Hepatocyte (in vitro differentiated cells): Measurements from ENCODE around the gene BEAN1. TPM values are rescaled to one million over a fixed set of nuclear protein-coding genes. Genes with fewer than 3 reads are reported as not detected.
A peak's percentile ranks its signal among the peaks of the same experiment; 100 is the strongest.

Experiments
- DNase-seq: peaks from one replicate; pipeline ENCODE4 v3.0.0-alpha.2; 2016; ENCODE audit warnings: low spot score
- H2AFZ ChIP-seq: fragments of 200-600 bp; sonication (generic); 2 replicates; pipeline ENCODE4 v1.6.0; 2016; ENCODE audit warnings: antibody characterized with exemption, mild to moderate bottlenecking
- H3K27ac ChIP-seq: fragments of 200-600 bp; sonication (generic); 2 replicates; pipeline ENCODE4 v1.5.1; 2016; ENCODE audit warnings: mild to moderate bottlenecking
- H3K27me3 ChIP-seq: fragments of 200-600 bp; sonication (generic); 2 replicates; pipeline ENCODE4 v1.6.1; 2016
- H3K36me3 ChIP-seq: fragments of 200-600 bp; sonication (generic); replicated peaks from 2 replicates; pipeline ENCODE4 v1.5.1; 2016; ENCODE audit warnings: low read depth; ENCODE audit not compliant: insufficient read depth
- H3K4me1 ChIP-seq: fragments of 200-600 bp; sonication (generic); 2 replicates; pipeline ENCODE4 v1.5.1; 2016; ENCODE audit warnings: mild to moderate bottlenecking, moderate library complexity; ENCODE audit not compliant: insufficient read depth
- H3K4me2 ChIP-seq: fragments of 200-600 bp; sonication (generic); 2 replicates; pipeline ENCODE4 v1.6.0; 2016
- H3K4me3 ChIP-seq: fragments of 200-600 bp; sonication (generic); 2 replicates; pipeline ENCODE4 v1.5.1; 2016; ENCODE audit warnings: mild to moderate bottlenecking
- H3K79me2 ChIP-seq: fragments of 200-600 bp; sonication (generic); 2 replicates; pipeline ENCODE4 v1.6.0; 2017; ENCODE audit warnings: mild to moderate bottlenecking
- H3K9me2 ChIP-seq: fragments of 200-600 bp; sonication (generic); replicated peaks from 2 replicates; pipeline ENCODE4 v1.6.0; 2017; ENCODE audit warnings: mild to moderate bottlenecking; ENCODE audit not compliant: insufficient read depth
- H3K9me3 ChIP-seq: fragments of 200-600 bp; sonication (generic); 2 replicates; pipeline ENCODE4 v1.5.1; 2016; ENCODE audit warnings: low read depth, mild to moderate bottlenecking
- H4K20me1 ChIP-seq: fragments of 200-600 bp; sonication (generic); 2 replicates; pipeline ENCODE4 v1.6.0; 2016; ENCODE audit warnings: mild to moderate bottlenecking; ENCODE audit not compliant: insufficient read depth, poor library complexity, severe bottlenecking
- EZH2 ChIP-seq: fragments of 200-600 bp; sonication (generic); IDR thresholded peaks from 2 replicates; pipeline ENCODE4 v1.6.1; 2016; ENCODE audit warnings: antibody characterized with exemption, mild to moderate bottlenecking, borderline replicate concordance
- EZH2phosphoT487 ChIP-seq: fragments of 200-600 bp; sonication (generic); IDR thresholded peaks from one replicate; pipeline ENCODE4 v1.6.1; 2018; ENCODE audit warnings: antibody characterized with exemption, mild to moderate bottlenecking, low read depth, moderate library complexity; ENCODE audit not compliant: unreplicated experiment, severe bottlenecking
- WGBS: methylation state at CpG from one replicate; pipeline ENCODE4 v1.1.6; 2016; ENCODE audit warnings: low lambda C conversion rate; ENCODE audit errors: missing lambda C conversion rate; 5-methylcytosine and 5-hydroxymethylcytosine counted together
- polyA plus RNA-seq: library from polyadenylated mRNA; unstranded; fragments of >200 nt; fragmentation: Nextera tagmentation; extraction: Ambion mirVana; gene quantifications from 2 replicates; pipeline ENCODE4 v1.2.1, GENCODE V29; 2016
- total RNA-seq: library from RNA; depleted of rRNA; stranded (reverse); fragments of >200 nt; gene quantifications from 2 replicates; pipeline ENCODE4 v1.2.3, GENCODE V29; 2014
- TF ChIP-seq, protein P1 (sequence below): fragments of 200-600 bp; sonication (generic); IDR thresholded peaks from 2 replicates; pipeline ENCODE4 v1.5.1; 2016; ENCODE audit warnings: antibody characterized with exemption, mild to moderate bottlenecking; ENCODE audit not compliant: poor library complexity

Gene BEAN1
- total and polyA plus RNA-seq, 2 experiments from 2014 or later = 0.63 to 1.8 TPM

DNA sequence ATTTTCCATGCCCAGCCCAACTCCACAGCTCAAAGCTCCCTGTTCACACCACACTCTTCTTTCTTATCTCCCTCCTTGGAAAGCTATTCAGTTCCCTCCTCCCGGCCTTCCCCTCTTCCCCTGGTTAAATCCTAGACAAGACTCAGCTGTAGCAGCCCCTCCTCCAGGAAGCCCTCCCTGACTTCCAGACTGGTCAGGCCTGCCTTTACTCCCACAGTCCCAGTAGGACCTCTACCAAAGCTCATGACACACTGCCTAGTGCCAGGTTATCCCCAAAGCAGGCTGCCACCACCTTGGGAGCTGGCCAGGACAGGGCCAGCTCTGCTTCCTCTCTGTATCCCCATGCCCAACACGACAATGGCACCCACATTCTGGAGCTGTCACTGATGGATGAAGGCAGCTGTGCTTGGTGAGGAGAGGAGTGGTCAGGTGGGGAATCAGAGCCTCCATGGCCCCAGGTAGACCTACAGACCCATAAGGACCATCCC lies 50.0 kb downstream of the BEAN1 start:
- Histone ChIP-seq H2AFZ (no peak overlapping the region), H3K9me2 (no peaks in the 10 kb centered on the region), H3K4me2 (no peak overlapping the region), H3K36me3 (no peaks in the 10 kb centered on the region), H3K4me1 (no peaks in the 10 kb centered on the region), H3K27me3 (no peaks in the 10 kb centered on the region), H4K20me1 (no peaks in the 10 kb centered on the region), H3K27ac (no peak overlapping the region), H3K79me2 (no peaks in the 10 kb centered on the region), H3K9me3 (no peaks in the 10 kb centered on the region), H3K4me3 (no peak overlapping the region)
- no peak for TF ChIP-seq EZH2
- TF ChIP-seq EZH2phosphoT487 = no peak
- TF ChIP-seq, protein P1, sequence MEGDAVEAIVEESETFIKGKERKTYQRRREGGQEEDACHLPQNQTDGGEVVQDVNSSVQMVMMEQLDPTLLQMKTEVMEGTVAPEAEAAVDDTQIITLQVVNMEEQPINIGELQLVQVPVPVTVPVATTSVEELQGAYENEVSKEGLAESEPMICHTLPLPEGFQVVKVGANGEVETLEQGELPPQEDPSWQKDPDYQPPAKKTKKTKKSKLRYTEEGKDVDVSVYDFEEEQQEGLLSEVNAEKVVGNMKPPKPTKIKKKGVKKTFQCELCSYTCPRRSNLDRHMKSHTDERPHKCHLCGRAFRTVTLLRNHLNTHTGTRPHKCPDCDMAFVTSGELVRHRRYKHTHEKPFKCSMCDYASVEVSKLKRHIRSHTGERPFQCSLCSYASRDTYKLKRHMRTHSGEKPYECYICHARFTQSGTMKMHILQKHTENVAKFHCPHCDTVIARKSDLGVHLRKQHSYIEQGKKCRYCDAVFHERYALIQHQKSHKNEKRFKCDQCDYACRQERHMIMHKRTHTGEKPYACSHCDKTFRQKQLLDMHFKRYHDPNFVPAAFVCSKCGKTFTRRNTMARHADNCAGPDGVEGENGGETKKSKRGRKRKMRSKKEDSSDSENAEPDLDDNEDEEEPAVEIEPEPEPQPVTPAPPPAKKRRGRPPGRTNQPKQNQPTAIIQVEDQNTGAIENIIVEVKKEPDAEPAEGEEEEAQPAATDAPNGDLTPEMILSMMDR = no peak
- 59% methylated on average over 2 of the region's 2 CpGs for WGBS
- DNase-seq = no peak

DNA sequence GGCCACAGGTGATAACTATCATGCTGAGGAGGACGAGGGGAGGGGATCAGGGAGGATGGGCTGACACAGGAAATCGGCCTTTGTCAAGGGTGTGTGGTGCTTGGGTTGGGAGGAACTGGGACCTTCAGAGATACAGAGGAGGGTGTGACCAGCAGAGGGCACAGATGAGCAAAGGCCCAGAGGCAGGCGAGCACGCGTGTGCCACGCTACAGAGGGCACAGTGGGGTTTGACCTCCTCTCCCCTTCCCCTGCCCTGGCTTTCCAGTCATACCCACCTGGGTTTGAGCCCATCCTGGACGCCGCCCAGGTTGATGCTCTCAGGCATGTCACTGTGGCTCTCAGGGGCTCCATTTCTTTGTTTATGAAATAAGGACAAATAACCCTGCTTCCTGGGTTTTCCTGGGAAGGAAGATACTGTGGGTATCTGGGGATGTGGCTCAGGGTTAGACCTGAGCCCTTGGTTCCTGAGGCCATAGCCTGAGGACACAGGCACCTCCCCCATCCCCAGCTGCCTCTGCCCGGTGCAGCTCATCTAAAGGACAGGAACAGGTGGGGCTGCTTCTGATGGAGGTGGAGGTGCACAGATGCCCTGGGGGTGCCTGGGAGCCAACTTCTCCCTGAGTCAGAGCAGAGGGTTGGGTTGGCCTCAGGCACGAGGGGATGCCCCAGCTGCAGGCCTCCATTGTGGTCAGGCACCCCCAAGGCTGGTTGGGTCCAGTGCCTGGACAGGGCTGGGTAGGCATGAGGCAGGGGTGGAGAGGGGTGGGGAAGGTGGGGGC lies 51.8 kb downstream of the BEAN1 start:
- no peak overlapping the region for H3K4me2 ChIP-seq

DNA sequence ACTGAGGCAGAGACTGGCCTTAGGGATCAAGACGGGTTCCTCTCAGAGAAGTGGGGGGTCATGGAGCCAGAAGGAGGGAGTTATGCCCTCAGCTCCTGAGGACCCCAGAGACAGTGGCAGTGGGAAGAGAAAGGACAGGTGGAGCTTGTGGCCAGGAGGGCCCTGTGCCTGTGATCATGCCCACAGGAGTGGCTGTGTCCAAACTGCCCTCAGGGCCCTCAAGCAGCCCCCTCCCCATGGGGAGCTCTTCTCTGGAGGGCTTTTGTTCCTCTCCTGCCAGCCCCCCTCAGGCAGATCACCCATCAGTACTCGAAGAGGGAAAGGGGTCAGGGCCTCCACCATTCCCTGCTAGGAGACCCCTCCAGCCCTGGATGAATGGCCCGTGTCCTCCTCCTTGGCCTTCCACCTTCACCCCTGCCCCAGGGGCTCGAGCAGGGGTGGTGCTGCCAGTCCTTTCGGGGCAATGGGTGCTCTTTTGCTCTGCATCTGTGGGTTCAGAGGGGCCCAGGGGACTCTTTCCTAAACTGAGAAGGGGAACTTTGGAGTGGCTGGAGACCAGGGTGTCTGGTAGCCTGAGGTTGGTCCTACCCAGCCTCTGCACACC lies 52.7 kb downstream of the BEAN1 start:
- DNase-seq = no peak
- no peaks in the 10 kb centered on the region for H3K9me2 ChIP-seq
- H2AFZ ChIP-seq = no peak overlapping the region
- no peaks in the 10 kb centered on the region for H3K79me2 ChIP-seq
- no peaks in the 10 kb centered on the region for H3K27me3 ChIP-seq
- no peak overlapping the region for H3K4me2 ChIP-seq
- H3K36me3 ChIP-seq = no peaks in the 10 kb centered on the region
- H3K4me3 ChIP-seq = no peak overlapping the region
- H3K9me3 ChIP-seq = no peaks in the 10 kb centered on the region
- H3K27ac ChIP-seq = no peak overlapping the region
- WGBS = 91% methylated on average over 5 of the region's 5 CpGs
- H4K20me1 ChIP-seq = no peaks in the 10 kb centered on the region
- no peaks in the 10 kb centered on the region for H3K4me1 ChIP-seq
- no peak for TF ChIP-seq EZH2phosphoT487
- TF ChIP-seq, protein P1 = no peak
- TF ChIP-seq EZH2 = no peak

More for the DNA sequence above, 51.8 kb downstream of the BEAN1 start:
- Histone ChIP-seq H3K9me2 (no peaks in the 10 kb centered on the region), H3K9me3 (no peaks in the 10 kb centered on the region), H3K4me1 (no peaks in the 10 kb centered on the region), H2AFZ (no peak overlapping the region), H3K27ac (no peak overlapping the region), H3K36me3 (no peaks in the 10 kb centered on the region), H3K4me3 (no peak overlapping the region), H4K20me1 (no peaks in the 10 kb centered on the region), H3K79me2 (no peaks in the 10 kb centered on the region), H3K27me3 (no peaks in the 10 kb centered on the region)
- TF ChIP-seq, protein P1 = peak; percentile 47
- no peak for TF ChIP-seq EZH2phosphoT487
- 51% methylated on average over 10 of the region's 10 CpGs for WGBS
- peak; percentile 67 for DNase-seq
